Trophoblast cell (in vitro differentiated cells and primary cell): Measurements from ENCODE around the gene LIPF.

ENCODE experiments used
- DNase-seq, 2 donors: peaks; one replicate each; pipeline ENCODE4 v3.0.0-alpha.2; 2016
- H2AFZ ChIP-seq: 2 replicates; pipeline ENCODE4 v1.6.1; 2013; ENCODE audit warnings: low read length, moderate library complexity, mild to moderate bottlenecking; ENCODE audit not compliant: insufficient read depth, poor library complexity
- H2AK5ac ChIP-seq: 2 replicates; pipeline ENCODE4 v1.6.1; 2013; ENCODE audit warnings: mild to moderate bottlenecking, low read length
- H2BK120ac ChIP-seq: 2 replicates; pipeline ENCODE4 v1.6.1; 2013; ENCODE audit warnings: low read length, mild to moderate bottlenecking, moderate library complexity; ENCODE audit not compliant: insufficient read depth, poor library complexity
- H2BK12ac ChIP-seq: 2 replicates; pipeline ENCODE4 v1.6.1; 2013; ENCODE audit warnings: mild to moderate bottlenecking, low read length, moderate library complexity
- H2BK5ac ChIP-seq: 2 replicates; pipeline ENCODE4 v1.6.1; 2013; ENCODE audit warnings: low read length, low read depth, moderate library complexity, mild to moderate bottlenecking; ENCODE audit not compliant: poor library complexity
- H3K14ac ChIP-seq: 2 replicates; pipeline ENCODE4 v1.6.1; 2013; ENCODE audit warnings: mild to moderate bottlenecking, low read length
- H3K18ac ChIP-seq: 2 replicates; pipeline ENCODE4 v1.6.1; 2013; ENCODE audit warnings: mild to moderate bottlenecking, low read length
- H3K23ac ChIP-seq: 2 replicates; pipeline ENCODE4 v1.6.1; 2013; ENCODE audit warnings: low read length
- H3K27ac ChIP-seq: 2 replicates; pipeline ENCODE4 v1.5.1; 2013; ENCODE audit warnings: low read depth, mild to moderate bottlenecking, inconsistent platforms, low read length, moderate library complexity
- H3K27me3 ChIP-seq: 2 replicates; pipeline ENCODE4 v1.6.1; 2013; ENCODE audit warnings: inconsistent platforms, mild to moderate bottlenecking, low read length, moderate library complexity; ENCODE audit not compliant: insufficient read depth
- H3K36me3 ChIP-seq, 2 experiments: 1 replicate in 1 of 2; 2 replicates in 1 of 2; pipeline ENCODE4 v1.6.1; 2013; ENCODE audit warnings: low read length in 2 of 2, mild to moderate bottlenecking in 2 of 2, moderate library complexity in 1 of 2; ENCODE audit not compliant: insufficient read depth in 2 of 2, control insufficient read depth in 1 of 2
- H3K4ac ChIP-seq: 2 replicates; pipeline ENCODE4 v1.6.1; 2013; ENCODE audit warnings: low read depth, mild to moderate bottlenecking, low read length, moderate library complexity
- H3K4me1 ChIP-seq, 2 experiments: 1 replicate in 1 of 2; 2 replicates in 1 of 2; pipeline ENCODE4 v1.6.1; 2013; ENCODE audit warnings: low read length in 2 of 2, mild to moderate bottlenecking in 2 of 2, moderate library complexity in 1 of 2; ENCODE audit not compliant: insufficient read depth in 2 of 2, control insufficient read depth in 1 of 2
- H3K4me2 ChIP-seq: 2 replicates; pipeline ENCODE4 v1.6.1; 2013; ENCODE audit warnings: inconsistent platforms, mild to moderate bottlenecking, low read length, moderate library complexity
- H3K4me3 ChIP-seq: 2 replicates; pipeline ENCODE4 v1.5.1; 2013; ENCODE audit warnings: mild to moderate bottlenecking, low read depth, low read length, inconsistent platforms
- H3K79me1 ChIP-seq: one replicate; pipeline ENCODE4 v1.6.1; 2013; ENCODE audit warnings: low read length
- H3K79me2 ChIP-seq: 2 replicates; pipeline ENCODE4 v1.6.1; 2013; ENCODE audit warnings: low read length, mild to moderate bottlenecking; ENCODE audit not compliant: control insufficient read depth, insufficient read depth, poor library complexity
- H3K9ac ChIP-seq: 2 replicates; pipeline ENCODE4 v1.6.1; 2013; ENCODE audit warnings: mild to moderate bottlenecking, low read length
- H3K9me3 ChIP-seq: 2 replicates; pipeline ENCODE4 v1.6.1; 2013; ENCODE audit warnings: low read depth, mild to moderate bottlenecking, control low read depth, inconsistent platforms, low read length; ENCODE audit not compliant: insufficient read depth
- H4K12ac ChIP-seq: 2 replicates; pipeline ENCODE4 v1.6.1; 2013; ENCODE audit warnings: low read depth, mild to moderate bottlenecking, low read length, moderate library complexity
- H4K8ac ChIP-seq: 2 replicates; pipeline ENCODE4 v1.6.1; 2013; ENCODE audit warnings: low read depth, mild to moderate bottlenecking, low read length, moderate library complexity
- H4K91ac ChIP-seq: one replicate; pipeline ENCODE4 v1.6.1; 2013; ENCODE audit warnings: low read depth, mild to moderate bottlenecking, low read length, moderate library complexity
- WGBS: extraction: QIAGEN DNeasy Blood & Tissue Kit; methylation state at CpG from one replicate; pipeline ENCODE4 v1.1.7; 2013; ENCODE audit warnings: missing lambda C conversion rate; ENCODE audit not compliant: insufficient read length, insufficient coverage; ENCODE audit errors: extremely low coverage; 5-methylcytosine and 5-hydroxymethylcytosine counted together

Gene LIPF

DNA sequence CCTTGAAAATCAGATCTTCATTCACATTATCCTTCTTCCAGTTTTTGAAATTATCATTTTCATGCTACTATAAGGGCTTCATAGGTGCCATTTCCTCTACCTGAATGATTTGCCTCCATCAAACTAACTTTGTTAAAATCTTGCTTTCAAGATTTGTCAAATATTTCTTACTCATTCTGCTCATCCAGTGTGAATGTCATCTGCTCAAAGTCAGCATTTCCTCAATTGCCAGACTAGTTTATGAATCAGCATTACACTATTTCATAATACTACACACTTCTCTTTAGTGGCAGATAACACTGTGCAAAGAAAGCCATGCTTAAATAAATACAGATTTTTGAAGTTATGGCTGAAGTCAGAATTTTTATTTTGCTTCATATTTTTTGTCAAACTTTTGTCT lies 21.3 kb upstream of the LIPF start:
- no peak overlapping the region for H2BK12ac ChIP-seq

DNA sequence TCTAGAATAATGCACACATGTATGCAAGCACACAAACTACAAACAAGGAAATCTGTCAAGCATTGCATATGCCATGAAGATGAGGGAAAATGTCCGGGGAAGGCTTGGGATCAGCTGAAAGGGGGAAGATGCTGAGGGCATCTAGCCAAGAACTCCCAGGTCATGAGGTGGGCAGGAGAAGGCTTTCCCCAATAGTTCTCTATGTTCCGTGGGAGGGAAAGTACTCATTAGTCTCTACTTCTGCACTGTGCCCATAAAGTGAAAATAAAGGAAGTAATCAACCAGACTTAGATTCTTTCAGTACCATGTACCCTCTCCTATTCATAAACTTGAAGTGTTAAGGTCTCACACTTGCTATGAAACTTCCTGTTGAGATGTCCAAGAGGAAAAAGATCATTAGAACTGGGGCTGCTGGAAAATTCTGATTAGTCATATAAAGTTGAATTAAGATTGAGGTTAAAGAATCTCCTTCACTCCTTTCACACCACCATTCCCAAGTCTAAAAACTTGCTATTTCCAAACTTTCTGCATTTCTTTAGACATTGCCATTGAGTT lies 17.1 kb upstream of the LIPF start:
- no peak overlapping the region for H3K27ac ChIP-seq
- H4K8ac ChIP-seq, result no peak overlapping the region
- no peaks in the 10 kb centered on the region for H3K27me3 ChIP-seq
- no peak overlapping the region for H3K14ac ChIP-seq
- H3K79me2 ChIP-seq, result no peaks in the 10 kb centered on the region
- no peak overlapping the region for H2BK12ac ChIP-seq
- WGBS, result no CpG with 5 or more reads among the region's 2 CpGs
- DNase-seq, result no peak
- H3K9me3 ChIP-seq, result no peaks in the 10 kb centered on the region
- H2AK5ac ChIP-seq, result no peak overlapping the region
- H2AFZ ChIP-seq, result no peak overlapping the region
- H4K91ac ChIP-seq, result no peak overlapping the region
- H3K79me1 ChIP-seq, result no peaks in the 10 kb centered on the region
- H3K4me2 ChIP-seq, result no peak overlapping the region
- H2BK5ac ChIP-seq, result no peak overlapping the region
- H3K4ac ChIP-seq, result no peak overlapping the region
- no peak overlapping the region for H4K12ac ChIP-seq
- H3K4me3 ChIP-seq, result no peak overlapping the region
- H3K9ac ChIP-seq, result no peak overlapping the region
- no peaks in the 10 kb centered on the region for H3K4me1 ChIP-seq
- H3K36me3 ChIP-seq, result no peaks in the 10 kb centered on the region
- no peak overlapping the region for H3K23ac ChIP-seq
- H3K18ac ChIP-seq, result no peak overlapping the region
- H2BK120ac ChIP-seq, result no peak overlapping the region

More for the DNA sequence above, 21.3 kb upstream of the LIPF start:
- no peak overlapping the region for H4K91ac ChIP-seq
- no peak overlapping the region for H3K4me2 ChIP-seq
- no peaks in the 10 kb centered on the region for H3K79me1 ChIP-seq
- H4K8ac ChIP-seq, result no peak overlapping the region
- H3K36me3 ChIP-seq, result no peaks in the 10 kb centered on the region
- H3K14ac ChIP-seq, result no peak overlapping the region
- H3K23ac ChIP-seq, result no peak overlapping the region
- peak in 1 of 2 donors; percentile 17 for DNase-seq
- no peak overlapping the region for H3K9ac ChIP-seq
- no peak overlapping the region for H2BK120ac ChIP-seq
- no peak overlapping the region for H2AK5ac ChIP-seq
- no peak overlapping the region for H3K4ac ChIP-seq
- no peaks in the 10 kb centered on the region for H3K27me3 ChIP-seq
- no peak overlapping the region for H3K18ac ChIP-seq
- H3K4me3 ChIP-seq, result no peak overlapping the region
- no peak overlapping the region for H2BK5ac ChIP-seq
- H3K9me3 ChIP-seq, result no peaks in the 10 kb centered on the region
- no peaks in the 10 kb centered on the region for H3K79me2 ChIP-seq
- H2AFZ ChIP-seq, result no peak overlapping the region
- H4K12ac ChIP-seq, result no peak overlapping the region
- H3K27ac ChIP-seq, result no peak overlapping the region
- H3K4me1 ChIP-seq, result no peaks in the 10 kb centered on the region

GRCh38 chr10:88651101-88651551 lies 13.1 kb upstream of the LIPF start:
- H3K18ac ChIP-seq, result no peak overlapping the region
- no peak overlapping the region for H2AFZ ChIP-seq
- no peak overlapping the region for H4K8ac ChIP-seq
- no peaks in the 10 kb centered on the region for H3K79me2 ChIP-seq
- no peaks in the 10 kb centered on the region for H3K36me3 ChIP-seq
- no peak overlapping the region for H2BK120ac ChIP-seq
- no peak overlapping the region for H4K91ac ChIP-seq
- no peaks in the 10 kb centered on the region for H3K79me1 ChIP-seq
- no peak overlapping the region for H3K4ac ChIP-seq
- H3K23ac ChIP-seq, result no peak overlapping the region
- DNase-seq, result peak; percentile 30 to 88
- no peak overlapping the region for H3K9ac ChIP-seq
- H3K4me1 ChIP-seq, result no peaks in the 10 kb centered on the region
- no peak overlapping the region for H3K27ac ChIP-seq
- no peak overlapping the region for H2BK5ac ChIP-seq
- no peaks in the 10 kb centered on the region for H3K9me3 ChIP-seq
- no peak overlapping the region for H3K4me3 ChIP-seq
- no peak overlapping the region for H4K12ac ChIP-seq
- no peak overlapping the region for H3K14ac ChIP-seq
- no peak overlapping the region for H2AK5ac ChIP-seq
- H2BK12ac ChIP-seq, result no peak overlapping the region
- H3K4me2 ChIP-seq, result no peak overlapping the region
- H3K27me3 ChIP-seq, result no peaks in the 10 kb centered on the region

DNA sequence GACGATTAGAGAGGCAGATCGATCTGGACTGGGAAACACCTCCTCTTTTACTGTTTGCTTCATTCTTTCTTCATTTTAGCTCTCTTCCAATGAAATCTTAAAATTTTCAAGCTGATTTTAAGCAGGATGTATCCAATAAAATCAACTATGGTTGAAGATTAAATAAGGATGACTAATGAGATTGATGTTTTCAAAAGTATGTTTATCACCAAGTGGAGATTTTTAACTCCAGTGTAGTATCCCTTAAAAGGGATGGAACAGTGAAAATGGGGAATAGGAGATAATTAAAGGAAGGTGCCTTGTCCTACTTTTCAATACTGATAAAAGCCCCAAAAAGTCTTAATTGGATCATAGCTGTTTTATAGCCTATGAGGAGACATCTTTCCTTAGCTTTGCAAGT lies 11.6 kb upstream of the LIPF start:
- H4K12ac ChIP-seq, result no peak overlapping the region
- no peaks in the 10 kb centered on the region for H3K79me1 ChIP-seq
- no peak overlapping the region for H4K8ac ChIP-seq
- no peak for DNase-seq
- H3K14ac ChIP-seq, result no peak overlapping the region
- H3K4ac ChIP-seq, result no peak overlapping the region
- H3K4me1 ChIP-seq, result no peaks in the 10 kb centered on the region
- no peak overlapping the region for H4K91ac ChIP-seq
- H2BK5ac ChIP-seq, result no peak overlapping the region
- no peaks in the 10 kb centered on the region for H3K9me3 ChIP-seq
- 100% methylated on average over 2 of the region's 2 CpGs for WGBS
- no peaks in the 10 kb centered on the region for H3K27me3 ChIP-seq
- no peak overlapping the region for H2BK12ac ChIP-seq
- no peak overlapping the region for H3K4me3 ChIP-seq
- H3K9ac ChIP-seq, result no peak overlapping the region
- no peak overlapping the region for H2AFZ ChIP-seq
- H3K27ac ChIP-seq, result no peak overlapping the region
- no peak overlapping the region for H3K18ac ChIP-seq
- H2BK120ac ChIP-seq, result no peak overlapping the region
- no peaks in the 10 kb centered on the region for H3K79me2 ChIP-seq
- H3K23ac ChIP-seq, result no peak overlapping the region
- H3K36me3 ChIP-seq, result no peaks in the 10 kb centered on the region
- H2AK5ac ChIP-seq, result no peak overlapping the region
- no peak overlapping the region for H3K4me2 ChIP-seq
